HEK293 (cell line): ENCODE measurements around the gene SRSF4.

Experiments
- CTCF ChIA-PET: fragments of 350-600 bp; formaldehyde crosslinking; extraction: SDS; loops from one replicate; lab custom pipeline; 2021; ENCODE audit warnings: antibody characterized with exemption; lab: Yijun Ruan, JAX
- POLR2A ChIA-PET: fragments of 300-600 bp; formaldehyde crosslinking; extraction: SDS; loops from one replicate; lab custom pipeline; 2020; ENCODE audit warnings: antibody characterized with exemption, inconsistent platforms; lab: Yijun Ruan, JAX
- H3K27ac ChIP-seq: fragments of 200-500 bp; sonication (Bioruptor generic); 2 replicates; pipeline ENCODE4 v1.5.1; 2014; ENCODE audit warnings: low read depth, low read length, control low read depth, inconsistent platforms; ENCODE audit errors: extremely low read depth
- H3K36me3 ChIP-seq, 2 experiments: fragments of 200-500 bp in 1 of 2; sonication (Bioruptor generic) in 1 of 2; 1 replicate in 1 of 2; 2 replicates in 1 of 2; pipeline ENCODE4 v1.5.1; 2014 to 2017; ENCODE audit warnings: inconsistent platforms in 2 of 2, low read length in 2 of 2; ENCODE audit not compliant: control insufficient read depth in 2 of 2, insufficient read depth in 1 of 2
- H3K4me1 ChIP-seq: fragments of 200-500 bp; sonication (Bioruptor generic); 2 replicates; pipeline ENCODE4 v1.5.1; 2014; ENCODE audit warnings: mild to moderate bottlenecking, low read length, inconsistent platforms; ENCODE audit not compliant: control insufficient read depth, insufficient read depth
- H3K4me3 ChIP-seq: 2 replicates; pipeline ENCODE4 v1.5.1; 2011; ENCODE audit warnings: low read depth, mild to moderate bottlenecking, control low read depth, low read length, moderate library complexity
- H3K9me3 ChIP-seq: fragments of 200-500 bp; sonication (Bioruptor generic); 2 replicates; pipeline ENCODE4 v1.5.1; 2014; ENCODE audit warnings: low read depth, low read length, inconsistent platforms; ENCODE audit not compliant: control insufficient read depth, insufficient read depth
- GLI2 ChIP-seq: fragments of 450-650 bp; formaldehyde crosslinking; IDR thresholded peaks from 2 replicates; pipeline ENCODE4; 2017; ENCODE audit warnings: missing biosample characterization, missing genetic modification characterization, low read depth, borderline replicate concordance
- GLI4 ChIP-seq: fragments of 450-650 bp; formaldehyde crosslinking; IDR thresholded peaks from 2 replicates; pipeline ENCODE4 v1.5.1; 2016; ENCODE audit warnings: missing biosample characterization, missing genetic modification characterization
- KLF8 ChIP-seq: fragments of 450-650 bp; formaldehyde crosslinking; IDR thresholded peaks from 2 replicates; pipeline ENCODE4 v1.5.1; 2016; ENCODE audit warnings: missing biosample characterization, missing genetic modification characterization
- KLF9 ChIP-seq: fragments of 450-650 bp; formaldehyde crosslinking; IDR thresholded peaks from 2 replicates; pipeline ENCODE4 v1.5.1; 2016; ENCODE audit warnings: missing biosample characterization, missing genetic modification characterization, low read depth
- SALL2 ChIP-seq: fragments of 450-650 bp; formaldehyde crosslinking; IDR thresholded peaks from 2 replicates; pipeline ENCODE4 v1.5.0; 2017; ENCODE audit warnings: missing biosample characterization, mild to moderate bottlenecking, missing genetic modification characterization, borderline replicate concordance
- SCRT2 ChIP-seq: fragments of 450-650 bp; formaldehyde crosslinking; IDR thresholded peaks from 2 replicates; pipeline ENCODE4 v1.5.1; 2016; ENCODE audit warnings: missing biosample characterization, missing genetic modification characterization
- SP7 ChIP-seq: fragments of 450-650 bp; formaldehyde crosslinking; IDR thresholded peaks from 2 replicates; pipeline ENCODE4 v1.5.1; 2016; ENCODE audit warnings: missing biosample characterization, missing genetic modification characterization
- ZNF19 ChIP-seq: fragments of 450-650 bp; formaldehyde crosslinking; IDR thresholded peaks from 2 replicates; pipeline ENCODE4; 2016; ENCODE audit warnings: missing biosample characterization, missing genetic modification characterization, low read depth
- ZNF202 ChIP-seq: fragments of 450-650 bp; formaldehyde crosslinking; IDR thresholded peaks from 2 replicates; pipeline ENCODE4 v1.5.1; 2016; ENCODE audit warnings: missing biosample characterization, missing genetic modification characterization, borderline replicate concordance
- ZNF48 ChIP-seq: fragments of 450-650 bp; formaldehyde crosslinking; IDR thresholded peaks from 2 replicates; pipeline ENCODE4 v1.5.1; 2016; ENCODE audit warnings: missing biosample characterization, missing genetic modification characterization
- ZNF623 ChIP-seq: fragments of 450-650 bp; formaldehyde crosslinking; IDR thresholded peaks from 2 replicates; pipeline ENCODE4 v1.5.1; 2016; ENCODE audit warnings: missing biosample characterization, missing genetic modification characterization
- ZNF664 ChIP-seq: fragments of 450-650 bp; formaldehyde crosslinking; IDR thresholded peaks from 2 replicates; pipeline ENCODE4 v1.5.1; 2016; ENCODE audit warnings: missing biosample characterization, missing genetic modification characterization
- ZNF707 ChIP-seq: fragments of 450-650 bp; formaldehyde crosslinking; IDR thresholded peaks from 2 replicates; pipeline ENCODE4 v1.5.1; 2016; ENCODE audit warnings: missing biosample characterization, missing genetic modification characterization
- ZNF747 ChIP-seq: fragments of 450-650 bp; formaldehyde crosslinking; IDR thresholded peaks from 2 replicates; pipeline ENCODE4 v1.5.1; 2016; ENCODE audit warnings: missing biosample characterization, missing genetic modification characterization
- ZNF776 ChIP-seq: fragments of 450-650 bp; formaldehyde crosslinking; IDR thresholded peaks from 2 replicates; pipeline ENCODE4 v1.5.0; 2017; ENCODE audit warnings: missing biosample characterization, missing genetic modification characterization, borderline replicate concordance
- ZSCAN16 ChIP-seq: fragments of 450-650 bp; formaldehyde crosslinking; IDR thresholded peaks from 2 replicates; pipeline ENCODE4 v1.5.1; 2016; ENCODE audit warnings: missing biosample characterization, missing genetic modification characterization
- TF ChIP-seq, protein P1 (sequence below): fragments of 450-650 bp; IDR thresholded peaks from 2 replicates; pipeline ENCODE4 v1.5.1; 2018; ENCODE audit warnings: missing biosample characterization, mild to moderate bottlenecking, missing genetic modification characterization
- TF ChIP-seq, protein P2 (sequence below): fragments of 450-650 bp; formaldehyde crosslinking; IDR thresholded peaks from 2 replicates; pipeline ENCODE4 v1.5.1; 2016; ENCODE audit warnings: missing biosample characterization, missing genetic modification characterization
- TF ChIP-seq, protein P3 (sequence below): fragments of 450-650 bp; formaldehyde crosslinking; IDR thresholded peaks from 2 replicates; pipeline ENCODE4 v1.5.1; 2016; ENCODE audit warnings: missing biosample characterization, missing genetic modification characterization
- TF ChIP-seq, protein P4 (sequence below): fragments of 450-650 bp; formaldehyde crosslinking; optimal IDR thresholded peaks from 2 replicates; pipeline ENCODE3; 2016; ENCODE audit warnings: missing biosample characterization, mild to moderate bottlenecking, missing genetic modification characterization
- TF ChIP-seq, protein P5 (sequence below): fragments of 450-650 bp; formaldehyde crosslinking; IDR thresholded peaks from 2 replicates; pipeline ENCODE4 v1.5.1; 2016; ENCODE audit warnings: missing biosample characterization, missing genetic modification characterization
- TF ChIP-seq, protein P6 (sequence below): fragments of 450-650 bp; formaldehyde crosslinking; IDR thresholded peaks from 2 replicates; pipeline ENCODE4 v1.5.1; 2016; ENCODE audit warnings: missing biosample characterization, missing genetic modification characterization
- TF ChIP-seq, protein P7 (sequence below): fragments of 450-650 bp; IDR thresholded peaks from 2 replicates; pipeline ENCODE4 v1.5.1; 2018; ENCODE audit warnings: missing biosample characterization, missing genetic modification characterization

SRSF4 gene

DNA sequence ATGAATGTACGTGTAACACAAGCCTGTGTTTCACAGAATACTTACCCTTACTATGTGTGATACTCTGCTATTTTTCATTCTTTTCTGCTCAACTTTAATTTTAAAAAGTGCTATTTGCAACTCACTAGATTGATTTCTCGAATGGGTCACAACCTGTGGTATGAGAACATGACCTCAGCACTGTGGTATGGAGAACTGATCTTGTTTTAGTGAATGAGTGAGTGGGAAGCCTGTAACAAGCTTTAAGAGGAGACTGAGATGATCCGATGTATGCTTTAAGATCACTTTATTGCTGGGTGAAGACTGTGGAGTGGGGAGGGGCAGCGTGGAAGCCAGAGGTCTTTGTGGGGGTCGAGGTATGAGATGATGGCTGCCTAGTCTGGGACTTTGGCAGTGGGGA lies 27.5 kb upstream of the SRSF4 start (continued):
- TF ChIP-seq, protein P1, sequence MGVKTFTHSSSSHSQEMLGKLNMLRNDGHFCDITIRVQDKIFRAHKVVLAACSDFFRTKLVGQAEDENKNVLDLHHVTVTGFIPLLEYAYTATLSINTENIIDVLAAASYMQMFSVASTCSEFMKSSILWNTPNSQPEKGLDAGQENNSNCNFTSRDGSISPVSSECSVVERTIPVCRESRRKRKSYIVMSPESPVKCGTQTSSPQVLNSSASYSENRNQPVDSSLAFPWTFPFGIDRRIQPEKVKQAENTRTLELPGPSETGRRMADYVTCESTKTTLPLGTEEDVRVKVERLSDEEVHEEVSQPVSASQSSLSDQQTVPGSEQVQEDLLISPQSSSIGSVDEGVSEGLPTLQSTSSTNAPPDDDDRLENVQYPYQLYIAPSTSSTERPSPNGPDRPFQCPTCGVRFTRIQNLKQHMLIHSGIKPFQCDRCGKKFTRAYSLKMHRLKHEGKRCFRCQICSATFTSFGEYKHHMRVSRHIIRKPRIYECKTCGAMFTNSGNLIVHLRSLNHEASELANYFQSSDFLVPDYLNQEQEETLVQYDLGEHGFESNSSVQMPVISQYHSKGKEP, result no peak
- no peak for TF ChIP-seq ZNF19 (tag by site-specific recombination)
- TF ChIP-seq, protein P2, sequence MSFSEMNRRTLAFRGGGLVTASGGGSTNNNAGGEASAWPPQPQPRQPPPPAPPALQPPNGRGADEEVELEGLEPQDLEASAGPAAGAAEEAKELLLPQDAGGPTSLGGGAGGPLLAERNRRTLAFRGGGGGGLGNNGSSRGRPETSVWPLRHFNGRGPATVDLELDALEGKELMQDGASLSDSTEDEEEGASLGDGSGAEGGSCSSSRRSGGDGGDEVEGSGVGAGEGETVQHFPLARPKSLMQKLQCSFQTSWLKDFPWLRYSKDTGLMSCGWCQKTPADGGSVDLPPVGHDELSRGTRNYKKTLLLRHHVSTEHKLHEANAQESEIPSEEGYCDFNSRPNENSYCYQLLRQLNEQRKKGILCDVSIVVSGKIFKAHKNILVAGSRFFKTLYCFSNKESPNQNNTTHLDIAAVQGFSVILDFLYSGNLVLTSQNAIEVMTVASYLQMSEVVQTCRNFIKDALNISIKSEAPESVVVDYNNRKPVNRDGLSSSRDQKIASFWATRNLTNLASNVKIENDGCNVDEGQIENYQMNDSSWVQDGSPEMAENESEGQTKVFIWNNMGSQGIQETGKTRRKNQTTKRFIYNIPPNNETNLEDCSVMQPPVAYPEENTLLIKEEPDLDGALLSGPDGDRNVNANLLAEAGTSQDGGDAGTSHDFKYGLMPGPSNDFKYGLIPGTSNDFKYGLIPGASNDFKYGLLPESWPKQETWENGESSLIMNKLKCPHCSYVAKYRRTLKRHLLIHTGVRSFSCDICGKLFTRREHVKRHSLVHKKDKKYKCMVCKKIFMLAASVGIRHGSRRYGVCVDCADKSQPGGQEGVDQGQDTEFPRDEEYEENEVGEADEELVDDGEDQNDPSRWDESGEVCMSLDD, result no peak
- no peak for TF ChIP-seq SP7 (tag by site-specific recombination)
- TF ChIP-seq KLF8, result no peak
- TF ChIP-seq, protein P3, sequence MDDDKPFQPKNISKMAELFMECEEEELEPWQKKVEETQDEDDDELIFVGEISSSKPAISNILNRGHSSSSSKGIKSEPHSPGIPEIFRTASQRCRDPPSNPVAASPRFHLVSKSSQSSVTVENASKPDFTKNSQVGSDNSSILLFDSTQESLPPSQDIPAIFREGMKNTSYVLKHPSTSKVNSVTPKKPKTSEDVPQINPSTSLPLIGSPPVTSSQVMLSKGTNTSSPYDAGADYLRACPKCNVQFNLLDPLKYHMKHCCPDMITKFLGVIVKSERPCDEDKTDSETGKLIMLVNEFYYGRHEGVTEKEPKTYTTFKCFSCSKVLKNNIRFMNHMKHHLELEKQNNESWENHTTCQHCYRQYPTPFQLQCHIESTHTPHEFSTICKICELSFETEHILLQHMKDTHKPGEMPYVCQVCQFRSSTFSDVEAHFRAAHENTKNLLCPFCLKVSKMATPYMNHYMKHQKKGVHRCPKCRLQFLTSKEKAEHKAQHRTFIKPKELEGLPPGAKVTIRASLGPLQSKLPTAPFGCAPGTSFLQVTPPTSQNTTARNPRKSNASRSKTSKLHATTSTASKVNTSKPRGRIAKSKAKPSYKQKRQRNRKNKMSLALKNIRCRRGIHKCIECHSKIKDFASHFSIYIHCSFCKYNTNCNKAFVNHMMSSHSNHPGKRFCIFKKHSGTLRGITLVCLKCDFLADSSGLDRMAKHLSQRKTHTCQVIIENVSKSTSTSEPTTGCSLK, result no peak
- TF ChIP-seq, all 188 proteins: peak for 0

DNA sequence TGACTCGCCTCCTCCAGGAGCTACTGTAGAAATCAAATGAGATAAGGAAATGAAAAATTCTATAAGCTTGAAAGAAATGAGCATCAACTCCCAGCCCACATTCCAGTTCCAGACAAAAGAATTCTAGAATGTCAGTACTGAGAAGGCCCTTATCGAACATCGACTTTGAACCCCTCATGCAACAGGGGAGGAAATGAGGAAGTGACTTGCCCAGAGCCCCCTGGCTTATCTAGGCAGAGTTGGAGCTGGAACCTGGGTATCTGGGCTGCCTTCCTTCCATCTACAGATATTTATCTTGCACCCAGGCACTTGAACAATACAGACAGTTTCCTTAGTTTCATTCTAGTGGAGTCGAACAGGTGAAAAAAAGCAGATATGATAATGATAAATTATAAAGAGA lies 26.7 kb upstream of the SRSF4 start:
- Histone ChIP-seq H3K4me3 (no peak overlapping the region), H3K4me1 (no peaks in the 10 kb centered on the region), H3K36me3 (peaks cover 8 to 72% of the 10 kb centered on the region in 2 experiments; a peak in 2 of 3 replicates), H3K27ac (no peak overlapping the region), H3K9me3 (no peaks in the 10 kb centered on the region)
- ChIA-PET CTCF (interaction anchor here (0.7 to 1.3 kb wide), 3 partner anchors 323 to 1144 kb away, joined by 3 to 7 read pairs (median 4); no protein-coding TSS in a partner anchor), POLR2A (no interaction called here)
- TF ChIP-seq, protein P4, sequence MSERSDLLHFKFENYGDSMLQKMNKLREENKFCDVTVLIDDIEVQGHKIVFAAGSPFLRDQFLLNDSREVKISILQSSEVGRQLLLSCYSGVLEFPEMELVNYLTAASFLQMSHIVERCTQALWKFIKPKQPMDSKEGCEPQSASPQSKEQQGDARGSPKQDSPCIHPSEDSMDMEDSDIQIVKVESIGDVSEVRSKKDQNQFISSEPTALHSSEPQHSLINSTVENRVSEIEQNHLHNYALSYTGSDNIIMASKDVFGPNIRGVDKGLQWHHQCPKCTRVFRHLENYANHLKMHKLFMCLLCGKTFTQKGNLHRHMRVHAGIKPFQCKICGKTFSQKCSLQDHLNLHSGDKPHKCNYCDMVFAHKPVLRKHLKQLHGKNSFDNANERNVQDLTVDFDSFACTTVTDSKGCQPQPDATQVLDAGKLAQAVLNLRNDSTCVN (tag by site-specific recombination), result no peak
- TF ChIP-seq, protein P5, sequence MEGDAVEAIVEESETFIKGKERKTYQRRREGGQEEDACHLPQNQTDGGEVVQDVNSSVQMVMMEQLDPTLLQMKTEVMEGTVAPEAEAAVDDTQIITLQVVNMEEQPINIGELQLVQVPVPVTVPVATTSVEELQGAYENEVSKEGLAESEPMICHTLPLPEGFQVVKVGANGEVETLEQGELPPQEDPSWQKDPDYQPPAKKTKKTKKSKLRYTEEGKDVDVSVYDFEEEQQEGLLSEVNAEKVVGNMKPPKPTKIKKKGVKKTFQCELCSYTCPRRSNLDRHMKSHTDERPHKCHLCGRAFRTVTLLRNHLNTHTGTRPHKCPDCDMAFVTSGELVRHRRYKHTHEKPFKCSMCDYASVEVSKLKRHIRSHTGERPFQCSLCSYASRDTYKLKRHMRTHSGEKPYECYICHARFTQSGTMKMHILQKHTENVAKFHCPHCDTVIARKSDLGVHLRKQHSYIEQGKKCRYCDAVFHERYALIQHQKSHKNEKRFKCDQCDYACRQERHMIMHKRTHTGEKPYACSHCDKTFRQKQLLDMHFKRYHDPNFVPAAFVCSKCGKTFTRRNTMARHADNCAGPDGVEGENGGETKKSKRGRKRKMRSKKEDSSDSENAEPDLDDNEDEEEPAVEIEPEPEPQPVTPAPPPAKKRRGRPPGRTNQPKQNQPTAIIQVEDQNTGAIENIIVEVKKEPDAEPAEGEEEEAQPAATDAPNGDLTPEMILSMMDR (tag by site-specific recombination), result no peak
- no peak for TF ChIP-seq ZNF664 (tag by site-specific recombination)
- TF ChIP-seq KLF9, result no peak
- TF ChIP-seq, protein P6, sequence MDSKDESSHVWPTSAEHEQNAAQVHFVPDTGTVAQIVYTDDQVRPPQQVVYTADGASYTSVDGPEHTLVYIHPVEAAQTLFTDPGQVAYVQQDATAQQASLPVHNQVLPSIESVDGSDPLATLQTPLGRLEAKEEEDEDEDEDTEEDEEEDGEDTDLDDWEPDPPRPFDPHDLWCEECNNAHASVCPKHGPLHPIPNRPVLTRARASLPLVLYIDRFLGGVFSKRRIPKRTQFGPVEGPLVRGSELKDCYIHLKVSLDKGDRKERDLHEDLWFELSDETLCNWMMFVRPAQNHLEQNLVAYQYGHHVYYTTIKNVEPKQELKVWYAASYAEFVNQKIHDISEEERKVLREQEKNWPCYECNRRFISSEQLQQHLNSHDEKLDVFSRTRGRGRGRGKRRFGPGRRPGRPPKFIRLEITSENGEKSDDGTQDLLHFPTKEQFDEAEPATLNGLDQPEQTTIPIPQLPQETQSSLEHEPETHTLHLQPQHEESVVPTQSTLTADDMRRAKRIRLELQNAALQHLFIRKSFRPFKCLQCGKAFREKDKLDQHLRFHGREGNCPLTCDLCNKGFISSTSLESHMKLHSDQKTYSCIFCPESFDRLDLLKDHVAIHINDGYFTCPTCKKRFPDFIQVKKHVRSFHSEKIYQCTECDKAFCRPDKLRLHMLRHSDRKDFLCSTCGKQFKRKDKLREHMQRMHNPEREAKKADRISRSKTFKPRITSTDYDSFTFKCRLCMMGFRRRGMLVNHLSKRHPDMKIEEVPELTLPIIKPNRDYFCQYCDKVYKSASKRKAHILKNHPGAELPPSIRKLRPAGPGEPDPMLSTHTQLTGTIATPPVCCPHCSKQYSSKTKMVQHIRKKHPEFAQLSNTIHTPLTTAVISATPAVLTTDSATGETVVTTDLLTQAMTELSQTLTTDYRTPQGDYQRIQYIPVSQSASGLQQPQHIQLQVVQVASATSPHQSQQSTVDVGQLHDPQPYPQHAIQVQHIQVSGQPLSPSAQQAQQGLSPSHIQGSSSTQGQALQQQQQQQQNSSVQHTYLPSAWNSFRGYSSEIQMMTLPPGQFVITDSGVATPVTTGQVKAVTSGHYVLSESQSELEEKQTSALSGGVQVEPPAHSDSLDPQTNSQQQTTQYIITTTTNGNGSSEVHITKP, result no peak
- TF ChIP-seq SALL2 (tag by site-specific recombination), result no peak
- no peak for TF ChIP-seq ZNF776 (tag by site-specific recombination)
- TF ChIP-seq ZNF747 (tag by site-specific recombination), result no peak
- TF ChIP-seq ZNF623 (tag by site-specific recombination), result no peak
- TF ChIP-seq ZNF202 (tag by site-specific recombination), result no peak
- no peak for TF ChIP-seq SCRT2 (tag by site-specific recombination)
- TF ChIP-seq GLI2 (tag by site-specific recombination), result no peak
- no peak for TF ChIP-seq ZSCAN16 (tag by site-specific recombination)
- no peak for TF ChIP-seq GLI4 (tag by site-specific recombination)
- no peak for TF ChIP-seq ZNF707 (tag by site-specific recombination)
- TF ChIP-seq, protein P7, sequence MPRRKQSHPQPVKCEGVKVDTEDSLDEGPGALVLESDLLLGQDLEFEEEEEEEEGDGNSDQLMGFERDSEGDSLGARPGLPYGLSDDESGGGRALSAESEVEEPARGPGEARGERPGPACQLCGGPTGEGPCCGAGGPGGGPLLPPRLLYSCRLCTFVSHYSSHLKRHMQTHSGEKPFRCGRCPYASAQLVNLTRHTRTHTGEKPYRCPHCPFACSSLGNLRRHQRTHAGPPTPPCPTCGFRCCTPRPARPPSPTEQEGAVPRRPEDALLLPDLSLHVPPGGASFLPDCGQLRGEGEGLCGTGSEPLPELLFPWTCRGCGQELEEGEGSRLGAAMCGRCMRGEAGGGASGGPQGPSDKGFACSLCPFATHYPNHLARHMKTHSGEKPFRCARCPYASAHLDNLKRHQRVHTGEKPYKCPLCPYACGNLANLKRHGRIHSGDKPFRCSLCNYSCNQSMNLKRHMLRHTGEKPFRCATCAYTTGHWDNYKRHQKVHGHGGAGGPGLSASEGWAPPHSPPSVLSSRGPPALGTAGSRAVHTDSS (tag by site-specific recombination), result no peak
- TF ChIP-seq ZNF48, result no peak
